K562 (cell line): Measurements from ENCODE around the gene LAMA1. TPM values are rescaled to one million over a fixed set of nuclear protein-coding genes. Genes with fewer than 3 reads are reported as not detected.

Source experiments
- ATAC-seq: fragments of 200-7000 bp; cut with Tn5 transposase; 3 replicates; pipeline ENCODE4 v1.9.1; 2020; ENCODE audit warnings: moderate library complexity
- BruUV-seq: library from RNA; stranded (reverse); fragments of 400-500 nt; replicated peaks from 2 replicates; lab custom pipeline; 2021; lab: Mats Ljungman, UMichigan
- CTCF ChIA-PET: fragments of 300-600 bp; formaldehyde crosslinking; extraction: SDS; loops from one replicate; lab custom pipeline; 2021; ENCODE audit warnings: low intra/inter-chr PET ratio; lab: Yijun Ruan, JAX
- POLR2A ChIA-PET: fragments of 300-600, 350-650 bp; sonication (Branson Sonifier 250); formaldehyde crosslinking; extraction: SDS; loops from one replicate; lab custom pipeline; 2021; ENCODE audit warnings: antibody characterized with exemption, inconsistent platforms; lab: Yijun Ruan, JAX
- DNase-seq, 4 experiments: peaks; one replicate each; pipeline versions ENCODE4 v3.0.0 to v3.0.0-alpha.2; 2011 to 2018; ENCODE audit warnings: low spot score in 3 of 4, mixed read lengths in 3 of 4; ENCODE audit errors: extremely low read depth in 1 of 4
- FAIRE-seq: peaks from 2 replicates; lab custom pipeline; 2011; peaks lifted over from hg19 to GRCh38; lab: Jason Lieb, UNC
- H2AFZ ChIP-seq: 2 replicates; pipeline ENCODE4 v1.6.0; 2011; ENCODE audit warnings: low read depth, low read length, control low read depth, inconsistent platforms
- H3K27ac ChIP-seq: fragments of 200-600 bp; 3 replicates; pipeline ENCODE4 v1.8.0; 2011; ENCODE audit warnings: low read depth, mild to moderate bottlenecking, control low read depth, inconsistent platforms, low read length, moderate library complexity, mixed read lengths; ENCODE audit errors: extremely low read depth
- H3K27me3 ChIP-seq, 2 experiments: fragments of 300-600 bp in 1 of 2; 2 replicates in 1 of 2; 3 replicates in 1 of 2; pipeline versions ENCODE4 v1.6.0 to v1.8.0; 2011; ENCODE audit warnings: inconsistent platforms in 2 of 2, low read length in 2 of 2, mild to moderate bottlenecking in 1 of 2, mixed read lengths in 1 of 2, moderate library complexity in 1 of 2; ENCODE audit not compliant: control insufficient read depth in 2 of 2, insufficient read depth in 2 of 2
- H3K36me3 ChIP-seq: fragments of 300-600 bp; 3 replicates; pipeline ENCODE4 v1.8.0; 2011; ENCODE audit warnings: mild to moderate bottlenecking, low read length, inconsistent platforms; ENCODE audit not compliant: control insufficient read depth, insufficient read depth
- H3K4me1 ChIP-seq, 2 experiments: fragments of 200-600 bp in 1 of 2; replicated peaks in 1 of 2; 2 replicates in 1 of 2; 3 replicates in 1 of 2; pipeline versions ENCODE4 v1.5.1 to v1.8.0; 2011; ENCODE audit warnings: inconsistent platforms in 2 of 2, low read length in 2 of 2, mild to moderate bottlenecking in 1 of 2, mixed read lengths in 1 of 2, moderate library complexity in 1 of 2; ENCODE audit not compliant: control insufficient read depth in 2 of 2, insufficient read depth in 2 of 2
- H3K4me2 ChIP-seq: 2 replicates; pipeline ENCODE4 v1.6.1; 2011; ENCODE audit warnings: low read length, control low read depth, inconsistent platforms, mixed read lengths; ENCODE audit not compliant: insufficient read depth
- H3K4me3 ChIP-seq: fragments of 200-600 bp; sonication (generic), shearing (Covaris generic); 2 replicates; pipeline ENCODE4 v1.5.1; 2016; ENCODE audit warnings: control low read depth, inconsistent platforms
- H3K79me2 ChIP-seq: fragments of 200-600 bp; 3 replicates; pipeline ENCODE4 v1.8.0; 2011; ENCODE audit warnings: low read length, inconsistent platforms; ENCODE audit not compliant: control insufficient read depth, insufficient read depth
- H3K9ac ChIP-seq, 2 experiments: 2 replicates each; pipeline versions ENCODE4 v1.6.0 to v1.6.1; 2011; ENCODE audit warnings: low read depth in 2 of 2, low read length in 2 of 2, control low read depth in 1 of 2, inconsistent platforms in 1 of 2, mild to moderate bottlenecking in 1 of 2, mixed read lengths in 1 of 2; ENCODE audit not compliant: insufficient read depth in 1 of 2
- H3K9me1 ChIP-seq: one replicate; pipeline ENCODE4 v1.6.0; 2011; ENCODE audit warnings: inconsistent platforms, mild to moderate bottlenecking, low read length, moderate library complexity; ENCODE audit not compliant: control insufficient read depth, insufficient read depth
- H3K9me3 ChIP-seq: replicated peaks from 2 replicates; pipeline ENCODE4 v1.5.1; 2011; ENCODE audit warnings: low read depth, low read length, inconsistent platforms; ENCODE audit not compliant: control insufficient read depth, insufficient read depth
- H4K20me1 ChIP-seq: replicated peaks from 2 replicates; pipeline ENCODE4 v1.6.1; 2011; ENCODE audit warnings: low read length, inconsistent platforms, mixed read lengths; ENCODE audit not compliant: control insufficient read depth, insufficient read depth
- DEAF1 ChIP-seq: fragments of 450-650 bp; formaldehyde crosslinking; IDR thresholded peaks from 2 replicates; pipeline ENCODE4 v1.4.0; 2020; ENCODE audit warnings: mild to moderate bottlenecking, moderate library complexity
- HDAC6 ChIP-seq: IDR thresholded peaks from 2 replicates; pipeline ENCODE4 v1.6.1; 2012; ENCODE audit warnings: low read depth, mild to moderate bottlenecking, control low read depth, inconsistent platforms, low read length, moderate library complexity
- HIVEP1 ChIP-seq: fragments of 250-450 bp; sonication (Bioruptor Pico); IDR thresholded peaks from 2 replicates; pipeline ENCODE4 v1.4.0; 2020; ENCODE audit warnings: mild to moderate bottlenecking
- HMGN3 ChIP-seq: IDR thresholded peaks from 2 replicates; pipeline ENCODE4 v1.6.1; 2011; ENCODE audit warnings: borderline replicate concordance, low read depth, mild to moderate bottlenecking, mixed read lengths, low read length; ENCODE audit not compliant: insufficient read length; ENCODE audit errors: extremely low read depth
- MCM3 ChIP-seq: fragments of 450-650 bp; IDR thresholded peaks from 2 replicates; pipeline ENCODE4 v1.6.1; 2016
- NCOA4 ChIP-seq: fragments of 450-650 bp; IDR thresholded peaks from 2 replicates; pipeline ENCODE4 v1.6.1; 2018; ENCODE audit warnings: mild to moderate bottlenecking; ENCODE audit not compliant: partially characterized antibody
- NFIC ChIP-seq: fragments of 450-650 bp; IDR thresholded peaks from 2 replicates; pipeline ENCODE4 v1.6.1; 2017; ENCODE audit warnings: mild to moderate bottlenecking, inconsistent platforms
- NR2F6 ChIP-seq: fragments of 450-650 bp; formaldehyde crosslinking; IDR thresholded peaks from 2 replicates; pipeline ENCODE4 v1.4.0; 2020; ENCODE audit warnings: mild to moderate bottlenecking
- PCBP2 ChIP-seq: fragments of 200-400 bp; formaldehyde crosslinking; IDR thresholded peaks from 2 replicates; pipeline ENCODE4 v1.6.1; 2018; ENCODE audit warnings: low read length, low read depth, mild to moderate bottlenecking, moderate library complexity; ENCODE audit not compliant: poor library complexity, severe bottlenecking
- PPARD ChIP-seq: fragments of 250-450 bp; sonication (Bioruptor Pico); IDR thresholded peaks from 2 replicates; pipeline ENCODE4 v1.8.0; 2022; ENCODE audit warnings: inconsistent platforms, mild to moderate bottlenecking, moderate library complexity
- RFX7 ChIP-seq: fragments of 250-450 bp; sonication (Bioruptor Pico); IDR thresholded peaks from 2 replicates; pipeline ENCODE4 v1.5.1; 2021; ENCODE audit warnings: mild to moderate bottlenecking
- SMAD2 ChIP-seq: fragments of 150-350 bp; IDR thresholded peaks from 2 replicates; pipeline ENCODE4 v1.6.1; 2014; ENCODE audit warnings: low read depth, mild to moderate bottlenecking, low read length
- SMARCC2 ChIP-seq: fragments of 450-650 bp; IDR thresholded peaks from 2 replicates; pipeline ENCODE4 v1.6.1; 2017; ENCODE audit warnings: antibody characterized with exemption, moderate library complexity, mild to moderate bottlenecking, low read depth
- TCF15 ChIP-seq: fragments of 250-450 bp; sonication (Bioruptor Pico); IDR thresholded peaks from 2 replicates; pipeline ENCODE4 v1.8.0; 2022; ENCODE audit warnings: moderate library complexity, mild to moderate bottlenecking, inconsistent platforms
- ZFP91 ChIP-seq: sonication (generic); formaldehyde crosslinking; IDR thresholded peaks from 2 replicates; pipeline ENCODE4 v1.8.0; 2022; ENCODE audit warnings: mild to moderate bottlenecking, missing genetic modification reagents
- ZFPM2 ChIP-seq: fragments of 250-450 bp; sonication (Bioruptor Pico); IDR thresholded peaks from 2 replicates; pipeline ENCODE4 v1.5.1; 2022; ENCODE audit warnings: mild to moderate bottlenecking
- ZNF24 ChIP-seq: fragments of 450-650 bp; IDR thresholded peaks from 2 replicates; pipeline ENCODE4 v1.6.1; 2016
- ZNF512 ChIP-seq: IDR thresholded peaks from 2 replicates; pipeline ENCODE4 v1.6.1; 2016; ENCODE audit warnings: missing genetic modification characterization, missing compliant biosample characterization
- WGBS: fragments of 100-300 bp; shearing (Covaris generic); methylation state at CpG from one replicate; pipeline ENCODE4 v1.1.6; 2016; ENCODE audit warnings: low coverage, mixed read lengths; ENCODE audit not compliant: insufficient coverage; ENCODE audit errors: missing lambda C conversion rate; 5-methylcytosine and 5-hydroxymethylcytosine counted together
- in situ Hi-C: fragments of 300-500 bp; cut with MboI; formaldehyde crosslinking; loops from 4 replicates; pipeline ENCODE4 v1.15.0; 2018; ENCODE audit warnings: inconsistent platforms, mixed read lengths
- intact Hi-C: fragments of 100-400 bp; cut with micrococcal nuclease; formaldehyde crosslinking; loops from 2 replicates; pipeline ENCODE4 v1.14.2; 2022
- polyA plus RNA-seq, 8 experiments: library from polyadenylated mRNA; depleted of rRNA in 4 of 8; stranded (reverse) in 5 of 8; unstranded in 3 of 8; fragments of >200 nt; fragmentation: Nextera tagmentation in 2 of 8; fragmentation: Illumina TruSeq in 1 of 8; extraction: Ambion mirVana in 2 of 8; extraction: Trizol in 1 of 8; gene quantifications; 2 replicates each; pipeline versions ENCODE4 v1.2.1 to v1.2.3, GENCODE V29; 2011 to 2014; ENCODE audit warnings: inconsistent platforms in 1 of 8, missing spikeins in 1 of 8
- total RNA-seq, 7 experiments: library from RNA; depleted of rRNA in 6 of 7; stranded (reverse); fragments of >200 nt in 6 of 7; fragmentation: Illumina TruSeq in 2 of 7; extraction: Trizol in 2 of 7; gene quantifications; 2 replicates each; pipeline versions ENCODE4 v1.2.1 to v1.2.3, GENCODE V29; 2011 to 2021; ENCODE audit warnings: low replicate concordance in 1 of 7

The LAMA1 gene
- total and polyA plus RNA-seq, 9 of the 15 experiments (the other 6 are each of a cell fraction or from before 2014, with no cell fraction given), result 0.04 TPM; not detected in 8

GRCh38 chr18:7004009-7004408 lies 113.6 kb downstream of the LAMA1 start (continued):
- TF ChIP-seq HDAC6, result no peak
- TF ChIP-seq TCF15, result no peak
- no peak for TF ChIP-seq SMAD2
- no peak for TF ChIP-seq ZFPM2 (CRISPR knock-in tag)
- no peak for TF ChIP-seq ZNF512
- TF ChIP-seq NCOA4, result no peak
- no peak for TF ChIP-seq HMGN3
- TF ChIP-seq, all 486 proteins: peak for 0

GRCh38 chr18:7002107-7002506 lies 115.5 kb downstream of the LAMA1 start:
- Histone ChIP-seq H3K9ac (no peak overlapping the region), H4K20me1 (no peaks in the 10 kb centered on the region), H3K9me1 (no peaks in the 10 kb centered on the region), H3K27ac (no peak overlapping the region), H3K9me3 (no peaks in the 10 kb centered on the region), H3K36me3 (no peaks in the 10 kb centered on the region), H3K4me3 (no peak overlapping the region), H3K4me1 (no peaks in the 10 kb centered on the region; a peak in 1 of 5 replicates), H2AFZ (no peak overlapping the region), H3K79me2 (no peaks in the 10 kb centered on the region), H3K4me2 (no peak overlapping the region), H3K27me3 (peaks cover 14 to 38% of the 10 kb centered on the region in 2 experiments; a peak in 3 of 5 replicates)
- POLR2A ChIA-PET, result no interaction called here
- ATAC-seq, result no peak
- DNase-seq, result no peak
- BruUV-seq, result no TSS peak
- intact Hi-C loops, result no loop called here
- CTCF ChIA-PET, result no interaction called here
- no peak for FAIRE-seq
- WGBS, result 4% methylated on average over 3 of the region's 3 CpGs
- in situ Hi-C loops, result loop anchor here (5.0 kb wide), 1 partner anchor 80 kb away; no protein-coding TSS in a partner anchor
- TF ChIP-seq SMARCC2, result no peak
- no peak for TF ChIP-seq HIVEP1
- TF ChIP-seq PCBP2, result no peak
- TF ChIP-seq MCM3, result no peak
- TF ChIP-seq ZFP91 (CRISPR knock-in tag), result no peak
- TF ChIP-seq NR2F6 (CRISPR knock-in tag), result no peak
- TF ChIP-seq NFIC, result no peak
- no peak for TF ChIP-seq RFX7 (CRISPR knock-in tag)
- TF ChIP-seq ZNF24, result no peak
- no peak for TF ChIP-seq DEAF1
- no peak for TF ChIP-seq PPARD
